GOT3 (cell line): ENCODE results near the gene GSDMA.

ENCODE experiments used
- DNase-seq: peaks from one replicate; lab custom pipeline; 2025; ENCODE audit warnings: mixed read lengths; lab: John Stamatoyannopoulos, UW

Gene GSDMA

GRCh38 chr17:39963829-39964228, 1.0 kb downstream of the GSDMA start:
- no peak for DNase-seq

GRCh38 chr17:39965017-39965699, 2.4 kb downstream of the GSDMA start:
- DNase-seq: no peak

DNA sequence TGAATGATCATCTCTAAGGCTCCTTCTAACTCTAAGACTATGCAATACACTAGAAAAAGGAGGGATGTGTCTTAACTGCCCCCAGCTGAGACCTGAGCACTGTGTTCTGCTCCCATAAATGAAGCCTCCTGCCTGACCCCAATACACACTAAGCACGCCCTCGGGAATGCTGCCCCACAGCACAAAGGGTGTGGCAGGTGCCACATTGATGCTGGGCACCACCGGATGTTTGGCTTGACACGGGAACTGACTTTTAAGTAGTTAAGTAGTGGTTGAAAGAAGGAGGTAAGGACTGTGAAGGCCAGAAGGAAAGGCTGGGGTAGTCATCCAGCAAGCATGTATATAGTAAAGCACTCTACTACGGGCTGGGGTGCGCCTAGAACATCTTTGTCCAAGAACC, 4.0 kb downstream of the GSDMA start:
- DNase-seq: no peak

GRCh38 chr17:39968761-39969160, 6.0 kb downstream of the GSDMA start:
- no peak for DNase-seq

- no peak for DNase-seq
Observed at GRCh38 chr17:39969375-39969774, 6.6 kb downstream of the GSDMA start.

- no peak for DNase-seq
Observed at GRCh38 chr17:39970157-39970692, 7.4 kb downstream of the GSDMA start.

DNA sequence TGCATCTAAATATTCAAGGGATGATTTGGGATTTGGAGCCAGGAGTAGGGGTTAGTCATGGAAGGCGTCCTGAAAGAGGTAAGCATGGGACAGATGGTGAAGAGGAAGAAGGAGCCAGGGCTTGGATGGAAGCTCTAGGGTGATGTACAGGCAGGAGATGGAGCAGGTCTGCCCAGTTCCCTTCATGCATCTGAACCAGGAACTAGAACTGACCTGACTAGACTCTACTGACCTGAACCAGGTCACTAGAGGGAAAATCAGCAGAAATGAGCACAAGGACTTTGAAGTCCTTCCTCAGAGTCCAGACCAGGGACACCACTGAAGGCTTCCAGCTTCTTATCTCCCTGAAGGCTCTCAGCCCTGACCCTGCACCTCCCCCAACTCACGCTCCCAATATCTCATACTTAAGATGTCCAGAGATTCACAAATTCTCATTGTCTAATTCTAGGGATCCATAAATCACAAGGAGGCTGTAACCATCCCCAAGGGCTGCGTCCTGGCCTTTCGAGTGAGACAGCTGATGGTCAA, 8.3 kb downstream of the GSDMA start:
- DNase-seq: no peak

DNA sequence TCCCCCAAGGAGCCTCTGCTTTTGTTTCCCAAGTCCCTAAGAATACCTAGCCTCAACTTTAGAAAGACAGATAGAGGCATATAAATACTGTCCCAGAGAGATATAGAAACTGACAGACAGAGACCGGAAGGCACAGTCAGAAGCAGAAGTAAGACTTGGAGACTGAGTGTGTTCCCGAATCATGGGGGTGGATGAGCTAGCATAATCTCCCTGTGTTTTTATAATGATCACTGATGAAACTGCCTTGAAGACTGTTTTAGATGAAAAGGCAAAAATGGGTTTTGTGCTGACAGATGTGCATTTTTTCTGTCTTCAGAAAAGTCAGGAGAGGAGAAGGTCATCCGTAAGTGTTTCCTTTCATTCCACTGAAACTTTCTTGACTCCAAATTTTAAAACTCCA, 9.5 kb downstream of the GSDMA start:
- DNase-seq: no peak

DNA sequence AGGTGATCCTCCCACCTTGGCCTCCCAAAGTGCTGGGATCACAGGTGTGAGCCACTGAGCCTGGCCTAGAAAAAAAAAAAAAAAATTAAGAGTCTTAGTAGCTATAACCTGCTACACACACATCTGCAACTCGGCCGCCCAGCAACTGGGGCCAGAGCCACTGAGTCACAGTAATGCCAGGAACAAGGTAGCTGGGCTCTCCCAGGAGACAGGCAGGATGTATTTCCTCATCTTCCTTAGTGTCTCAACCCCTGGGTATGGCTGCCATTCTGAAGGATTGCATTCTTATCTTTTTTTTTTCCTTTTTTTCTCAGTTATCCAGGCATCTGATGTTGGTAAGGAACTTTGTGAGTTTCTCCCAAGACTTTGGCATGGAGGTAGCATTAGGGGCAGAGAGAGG, 10.7 kb downstream of the GSDMA start:
- no peak for DNase-seq

- no peak for DNase-seq
Observed at GRCh38 chr17:39974433-39974832, 11.6 kb downstream of the GSDMA start.

DNA sequence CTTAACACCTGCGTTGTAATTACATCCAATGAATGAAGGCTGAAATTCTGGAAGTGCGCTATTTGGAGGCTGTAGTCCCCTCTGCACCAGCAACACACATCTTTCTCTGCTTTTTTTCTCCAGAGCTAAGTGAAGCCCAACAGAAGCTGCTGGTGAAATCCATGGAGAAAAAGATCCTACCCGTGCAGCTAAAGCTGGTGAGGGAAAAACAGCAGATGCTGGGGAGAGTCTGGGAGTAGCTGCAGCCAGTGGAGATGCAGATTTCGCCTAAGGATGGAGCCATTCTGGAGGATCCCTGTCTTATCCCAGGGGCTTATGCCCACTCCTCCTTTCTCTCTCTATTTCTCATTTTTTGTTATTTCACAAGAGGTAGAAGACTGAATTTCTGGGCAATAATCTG, 13.0 kb downstream of the GSDMA start:
- no peak for DNase-seq

GRCh38 chr17:39979016-39979670, 16.3 kb downstream of the GSDMA start:
- DNase-seq: no peak

DNA sequence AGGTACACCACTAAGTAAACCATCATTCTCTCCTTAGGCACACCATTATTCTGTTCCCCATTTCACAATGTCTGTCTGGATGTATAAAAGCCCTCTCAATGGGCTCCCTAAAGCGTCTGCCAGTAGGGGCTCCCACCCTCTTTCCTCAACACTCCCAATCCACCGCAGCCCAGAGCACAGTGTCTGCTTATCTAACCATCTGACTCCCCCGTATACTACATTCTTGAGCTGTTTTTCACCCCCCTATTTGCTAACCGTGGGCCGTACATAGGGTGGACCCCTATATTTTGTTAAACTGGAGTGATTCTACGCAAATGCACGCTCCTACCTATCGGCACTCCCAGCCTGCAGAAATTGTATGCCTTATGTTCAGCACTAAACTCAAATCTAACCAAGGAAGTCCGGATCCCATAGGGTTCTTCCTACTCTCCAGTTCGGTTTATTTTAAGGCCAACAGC, 17.1 kb downstream of the GSDMA start:
- DNase-seq: no peak

DNA sequence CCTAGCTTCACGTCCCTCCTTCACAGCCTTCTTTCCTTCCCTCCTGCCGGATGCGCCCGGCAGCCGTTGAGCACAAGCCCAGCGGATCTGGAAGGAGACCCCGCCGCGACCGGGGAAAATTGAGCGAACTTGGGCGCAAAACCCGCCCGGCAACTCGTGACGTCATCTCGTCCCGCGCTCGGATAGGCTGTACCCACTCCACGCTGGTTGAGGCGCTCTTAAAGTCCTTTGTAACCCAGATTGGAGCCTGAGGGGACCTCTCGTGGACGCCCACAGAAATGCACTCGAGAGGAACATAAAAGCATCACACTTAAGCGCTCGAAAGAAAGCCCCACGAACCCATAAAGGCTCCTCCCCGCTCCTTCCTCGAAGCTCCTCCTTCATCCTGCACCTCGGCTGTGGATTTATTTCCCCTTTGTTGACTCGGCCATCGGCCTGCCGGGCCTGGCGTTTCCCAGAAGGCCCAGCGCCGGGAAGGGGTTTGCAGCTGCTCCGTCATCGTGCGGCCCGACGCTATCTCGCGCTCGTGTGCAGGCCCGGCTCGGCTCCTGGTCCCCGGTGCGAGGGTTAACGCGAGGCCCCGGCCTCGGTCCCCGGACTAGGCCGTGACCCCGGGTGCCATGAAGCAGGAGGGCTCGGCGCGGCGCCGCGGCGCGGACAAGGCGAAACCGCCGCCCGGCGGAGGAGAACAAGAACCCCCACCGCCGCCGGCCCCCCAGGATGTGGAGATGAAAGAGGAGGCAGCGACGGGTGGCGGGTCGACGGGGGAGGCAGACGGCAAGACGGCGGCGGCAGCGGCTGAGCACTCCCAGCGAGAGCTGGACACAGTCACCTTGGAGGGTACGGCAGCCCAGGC, 17.8 kb downstream of the GSDMA start, which contains the start of gene PSMD3:
PSMD3 (plus strand) TSS at position 457 of the 856 bp plus-strand sequence; CDS start at position 621, 164 bp downstream.
- DNase-seq: peak; percentile 95

GRCh38 chr17:39981207-39981741, 18.5 kb downstream of the GSDMA start:
- no peak for DNase-seq

DNA sequence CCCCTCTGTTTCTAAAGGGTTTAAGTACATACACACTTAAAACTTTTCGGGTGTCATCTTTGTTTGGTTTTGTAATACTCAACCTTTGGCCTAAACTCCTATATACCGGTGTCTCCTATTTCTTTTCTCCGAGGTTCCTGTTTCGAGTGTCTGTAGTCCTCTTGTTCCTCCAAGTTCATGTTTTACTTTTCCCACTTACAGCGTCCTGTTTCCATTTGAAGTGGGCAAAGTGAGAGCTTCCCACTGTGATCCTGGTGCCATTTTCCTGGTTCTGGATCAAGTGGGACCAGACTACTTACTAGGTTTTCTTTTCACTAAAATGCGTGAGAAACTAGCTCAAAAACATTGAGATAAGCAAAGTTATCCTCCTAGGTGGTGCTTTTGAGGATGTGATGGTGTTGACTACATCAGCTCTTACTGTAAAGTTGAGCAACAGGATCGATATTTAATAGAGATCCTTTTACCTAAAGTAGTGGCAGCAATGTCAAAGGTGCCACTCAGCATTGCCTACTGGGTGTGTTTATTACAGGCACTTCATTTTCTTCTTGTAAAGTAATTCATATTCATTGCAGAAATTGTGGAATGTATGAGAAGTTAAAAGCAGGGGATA, 19.1 kb downstream of the GSDMA start:
- no peak for DNase-seq

- no peak for DNase-seq
Observed at GRCh38 chr17:39988206-39988810, 25.5 kb downstream of the GSDMA start.

DNA sequence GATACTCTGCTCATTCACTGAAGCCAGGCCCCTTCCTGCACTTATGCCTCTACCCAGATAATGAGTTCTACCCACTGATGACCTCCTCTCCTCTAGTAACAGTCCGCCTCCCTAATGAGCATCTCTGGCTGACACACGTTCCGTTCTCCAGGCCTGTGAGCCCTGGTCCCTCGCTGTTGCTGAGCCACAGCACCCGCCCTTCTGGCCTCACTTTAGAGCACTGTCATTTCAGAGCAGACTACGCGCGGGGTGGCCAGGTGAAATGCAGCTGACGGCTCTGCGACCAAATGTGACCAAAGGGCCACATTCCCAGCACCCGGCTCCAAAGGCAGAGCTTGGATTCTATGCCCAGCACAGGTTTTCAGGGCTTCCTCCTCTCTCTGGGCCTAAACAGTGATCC, 31.6 kb downstream of the GSDMA start:
- DNase-seq: no peak

DNA sequence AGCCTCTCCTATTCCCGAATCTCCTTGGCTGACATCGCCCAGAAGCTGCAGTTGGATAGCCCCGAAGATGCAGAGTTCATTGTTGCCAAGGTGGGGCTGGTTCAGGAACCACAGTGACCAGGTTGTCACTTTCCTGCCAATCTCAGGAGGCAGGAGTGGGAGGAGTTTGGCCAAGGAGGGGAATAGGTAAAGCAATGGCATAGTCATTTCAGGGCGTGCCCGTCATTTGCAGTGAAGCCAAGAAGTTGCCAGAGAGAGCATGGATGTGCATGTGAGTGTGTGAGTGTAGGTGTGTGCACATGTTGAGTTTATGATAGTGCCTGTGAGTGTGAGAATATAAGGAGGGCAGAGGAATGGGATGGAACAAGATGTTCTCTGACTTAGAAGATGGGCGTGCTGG, 32.6 kb downstream of the GSDMA start:
- DNase-seq: no peak

- DNase-seq: no peak
Observed at GRCh38 chr17:39996162-39996561, 33.4 kb downstream of the GSDMA start.

DNA sequence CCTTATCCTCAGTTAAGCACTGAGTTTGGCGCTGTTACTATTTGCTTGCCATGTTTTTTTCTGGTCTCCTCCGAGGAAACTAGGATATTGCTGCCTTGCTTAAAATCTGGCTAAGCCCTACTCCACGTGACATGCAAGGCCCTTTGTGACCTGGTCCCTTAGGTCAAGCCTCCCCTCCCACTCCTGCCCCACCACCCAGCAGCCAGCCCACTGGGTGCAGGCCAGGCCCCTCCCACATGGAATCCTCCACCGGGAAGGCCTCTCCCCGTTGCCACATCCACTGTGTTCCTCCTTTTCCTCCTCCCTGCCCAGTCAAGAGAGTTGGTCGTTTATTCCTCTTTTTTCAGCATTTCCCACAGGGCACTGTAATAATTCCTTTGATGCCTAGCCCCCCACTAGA, 34.0 kb downstream of the GSDMA start:
- no peak for DNase-seq
